ENCODE results near the gene ROPN1.

- TF ChIP-seq CTCF (IDR thresholded peaks at IDR 0.05) (no peak), POLR2A (IDR thresholded peaks at IDR 0.05) (no peak), POLR2AphosphoS5 (IDR thresholded peaks at IDR 0.05) (no peak)
These were observed 49.6 kb upstream of the ROPN1 start for GRCh38 chr3:124041553-124041952.

All from breast epithelium (tissue), 3 donors.